CD14-positive monocyte (primary cell): ENCODE data around the gene NPHP3. TPM values are rescaled to one million over a fixed set of nuclear protein-coding genes. Genes with fewer than 3 reads are reported as not detected.

Source experiments
- DNase-seq, 3 donors: peaks; one replicate each; pipeline ENCODE4 v3.0.0-alpha.2; 2011 to 2022
- H2AFZ ChIP-seq: 2 replicates; pipeline ENCODE4 v1.6.0; 2012; ENCODE audit warnings: mild to moderate bottlenecking, low read depth, low read length, inconsistent platforms; ENCODE audit not compliant: insufficient read depth, poor library complexity, severe bottlenecking
- H3K27ac ChIP-seq, 2 donors: 1 replicate in 1 of 2; 2 replicates in 1 of 2; pipeline ENCODE4 v1.5.1; 2012 to 2013; ENCODE audit warnings: low read length in 2 of 2, control low read depth in 1 of 2, inconsistent platforms in 1 of 2, low read depth in 1 of 2, mild to moderate bottlenecking in 1 of 2
- H3K27me3 ChIP-seq, 2 donors: one replicate each; pipeline versions ENCODE4 v1.6.0 to v1.6.1; 2011 to 2013; ENCODE audit warnings: low read length in 2 of 2; ENCODE audit not compliant: control insufficient read depth in 2 of 2, insufficient read depth in 2 of 2
- H3K36me3 ChIP-seq, 2 donors: replicated peaks in 1 of 2; 1 replicate in 1 of 2; 2 replicates in 1 of 2; pipeline versions ENCODE4 v1.5.1 to v1.6.1; 2012 to 2013; ENCODE audit warnings: low read length in 2 of 2, control low read depth in 1 of 2, inconsistent platforms in 1 of 2, mild to moderate bottlenecking in 1 of 2; ENCODE audit not compliant: insufficient read depth in 2 of 2, control insufficient read depth in 1 of 2
- H3K4me1 ChIP-seq, 2 donors: 1 replicate in 1 of 2; 2 replicates in 1 of 2; pipeline versions ENCODE4 v1.5.1 to v1.6.1; 2012 to 2013; ENCODE audit warnings: low read length in 2 of 2, control low read depth in 1 of 2, inconsistent platforms in 1 of 2, mild to moderate bottlenecking in 1 of 2, moderate library complexity in 1 of 2; ENCODE audit not compliant: insufficient read depth in 2 of 2, control insufficient read depth in 1 of 2
- H3K4me2 ChIP-seq: replicated peaks from 2 replicates; pipeline ENCODE3; 2012; ENCODE audit warnings: low read length, moderate library complexity, mild to moderate bottlenecking; ENCODE audit not compliant: poor library complexity, severe bottlenecking; ENCODE audit errors: extremely low read depth
- H3K4me3 ChIP-seq, 3 experiments: fragments of 200-600 bp in 1 of 3; sonication (generic) in 1 of 3; replicated peaks in 1 of 3; 1 replicate in 2 of 3; 2 replicates in 1 of 3; pipeline ENCODE4 v1.5.1; 2011 to 2013; ENCODE audit warnings: low read length in 3 of 3, mild to moderate bottlenecking in 3 of 3, control low read depth in 2 of 3, low read depth in 2 of 3, inconsistent platforms in 1 of 3, moderate library complexity in 1 of 3
- H3K79me2 ChIP-seq: 2 replicates; pipeline ENCODE4 v1.6.0; 2012; ENCODE audit warnings: mild to moderate bottlenecking, control low read depth, inconsistent platforms, low read length, moderate library complexity; ENCODE audit not compliant: insufficient read depth
- H3K9ac ChIP-seq: 2 replicates; pipeline ENCODE4 v1.6.0; 2017; ENCODE audit warnings: low read length, mild to moderate bottlenecking; ENCODE audit not compliant: insufficient read depth, poor library complexity, severe bottlenecking
- H3K9me3 ChIP-seq, 2 donors: replicated peaks in 1 of 2; 1 replicate in 1 of 2; 2 replicates in 1 of 2; pipeline versions ENCODE4 v1.5.1 to v1.6.1; 2012 to 2013; ENCODE audit warnings: low read length in 2 of 2, control low read depth in 1 of 2; ENCODE audit not compliant: control insufficient read depth in 1 of 2, insufficient read depth in 1 of 2
- H4K20me1 ChIP-seq: 2 replicates; pipeline ENCODE4 v1.6.0; 2012; ENCODE audit warnings: mild to moderate bottlenecking, low read length, control low read depth, moderate library complexity; ENCODE audit not compliant: insufficient read depth
- H3K27ac Mint-ChIP-seq, 7 donors: one replicate each; pipeline ENCODE4 v1.8.0; 2020; ENCODE audit warnings: mild to moderate bottlenecking in 7 of 7, mixed read lengths in 7 of 7, moderate library complexity in 6 of 7, inconsistent platforms in 2 of 7
- H3K27me3 Mint-ChIP-seq, 3 donors: one replicate each; pipeline ENCODE4 v1.8.0; 2021 to 2022; ENCODE audit warnings: low read depth in 3 of 3, mild to moderate bottlenecking in 3 of 3, mixed read lengths in 3 of 3, moderate library complexity in 3 of 3, inconsistent platforms in 1 of 3
- H3K36me3 Mint-ChIP-seq, 2 donors: one replicate each; pipeline ENCODE4 v1.8.0; 2020; ENCODE audit warnings: mixed read lengths in 2 of 2, inconsistent platforms in 1 of 2, mild to moderate bottlenecking in 1 of 2
- H3K4me1 Mint-ChIP-seq: one replicate; pipeline ENCODE4 v1.8.0; 2020; ENCODE audit warnings: mild to moderate bottlenecking, mixed read lengths
- H3K4me3 Mint-ChIP-seq, 2 donors: one replicate each; pipeline ENCODE4 v1.8.0; 2020; ENCODE audit warnings: mild to moderate bottlenecking in 2 of 2, mixed read lengths in 2 of 2, moderate library complexity in 1 of 2
- H3K9me3 Mint-ChIP-seq, 7 donors: one replicate each; pipeline ENCODE4 v1.8.0; 2020 to 2022; ENCODE audit warnings: mixed read lengths in 7 of 7, mild to moderate bottlenecking in 6 of 7, moderate library complexity in 6 of 7, inconsistent platforms in 2 of 7
- CTCF ChIP-seq: fragments of 200-600 bp; IDR thresholded peaks from one replicate; pipeline ENCODE4 v1.8.0; 2022; ENCODE audit warnings: antibody characterized with exemption, mild to moderate bottlenecking
- WGBS: methylation state at CpG from one replicate; pipeline ENCODE4 v1.1.5; 2013; ENCODE audit warnings: missing lambda C conversion rate; ENCODE audit not compliant: insufficient coverage; 5-methylcytosine and 5-hydroxymethylcytosine counted together
- intact Hi-C, 2 donors: fragments of 100-400 bp; cut with micrococcal nuclease; formaldehyde crosslinking; loops; one replicate each; pipeline versions ENCODE4 v1.15.0 to v1.15.1; 2023
- polyA plus RNA-seq, 3 donors: library from polyadenylated mRNA; depleted of rRNA in 1 of 3; unstranded in 2 of 3; stranded (reverse) in 1 of 3; fragments of 300-500 nt in 2 of 3; fragments of >200 nt in 1 of 3; fragmentation: Illumina TruSeq in 2 of 3; gene quantifications; 1 replicate in 2 of 3; 2 replicates in 1 of 3; pipeline ENCODE4 v1.2.3, GENCODE V29; 2012 to 2021

NPHP3 gene
- polyA plus RNA-seq, 3 donors = 1.3 to 15.0 (median 2.0) TPM

GRCh38 chr3:132709761-132710160 is 12.4 kb downstream of the NPHP3 start:
- WGBS = 100% methylated on average over 2 of the region's 5 CpGs
- Mint-ChIP-seq H3K4me1 (no peaks in the 10 kb centered on the region), H3K9me3 (no peaks in the 10 kb centered on the region), H3K36me3 (peaks cover 63% of the 10 kb centered on the region in 2 donors), H3K4me3 (no peak overlapping the region), H3K27ac (no peak overlapping the region), H3K27me3 (no peaks in the 10 kb centered on the region)
- H3K4me3 ChIP-seq = no peak overlapping the region
- intact Hi-C loops = no loop called here
- no peaks in the 10 kb centered on the region for H3K9me3 ChIP-seq
- no peak for TF ChIP-seq CTCF
- no peak overlapping the region for H3K9ac ChIP-seq
- no peak overlapping the region for H3K4me2 ChIP-seq
- no peaks in the 10 kb centered on the region for H4K20me1 ChIP-seq
- no peaks in the 10 kb centered on the region for H3K27me3 ChIP-seq
- no peaks in the 10 kb centered on the region for H3K4me1 ChIP-seq
- H3K36me3 ChIP-seq = peaks cover 53 to 90% of the 10 kb centered on the region in 2 donors
- H2AFZ ChIP-seq = no peak overlapping the region
- H3K79me2 ChIP-seq = no peaks in the 10 kb centered on the region
- no peak overlapping the region for H3K27ac ChIP-seq
- DNase-seq = no peak

- H3K27ac ChIP-seq = no peak overlapping the region
- no peaks in the 10 kb centered on the region for H3K4me1 ChIP-seq
- H3K36me3 Mint-ChIP-seq = peaks cover 60 to 83% of the 10 kb centered on the region in 2 donors
- no peak overlapping the region for H3K27ac Mint-ChIP-seq
- no peak overlapping the region for H2AFZ ChIP-seq
- intact Hi-C loops = no loop called here
- H3K79me2 ChIP-seq = no peaks in the 10 kb centered on the region
- H3K9ac ChIP-seq = no peak overlapping the region
- no peak overlapping the region for H3K4me3 Mint-ChIP-seq
- H3K4me1 Mint-ChIP-seq = no peaks in the 10 kb centered on the region
- no peak for TF ChIP-seq CTCF
- no peaks in the 10 kb centered on the region for H3K27me3 ChIP-seq
- H3K36me3 ChIP-seq = peaks cover 76 to 91% of the 10 kb centered on the region in 2 donors
- no peak for DNase-seq
- H3K4me2 ChIP-seq = no peak overlapping the region
- WGBS = no CpG with 5 or more reads among the region's 2 CpGs
- no peaks in the 10 kb centered on the region for H4K20me1 ChIP-seq
- H3K4me3 ChIP-seq = no peak overlapping the region
- H3K9me3 ChIP-seq = no peaks in the 10 kb centered on the region
- H3K9me3 Mint-ChIP-seq = no peaks in the 10 kb centered on the region
- no peaks in the 10 kb centered on the region for H3K27me3 Mint-ChIP-seq
Observed at GRCh38 chr3:132703733-132704132, 18.5 kb downstream of the NPHP3 start.
